HT-29 (cell line): ENCODE data around the gene ISM1. TPM values are rescaled to one million over a fixed set of nuclear protein-coding genes. Genes with fewer than 3 reads are reported as not detected.

Experiments
- DNase-seq: peaks from one replicate; pipeline ENCODE4 v3.0.0-alpha.2; 2015; ENCODE audit warnings: low spot score
- total RNA-seq: library from RNA; depleted of rRNA; stranded (reverse); fragments of >200 nt; shearing (Covaris generic); gene quantifications from 2 replicates; pipeline ENCODE4 v1.2.3, GENCODE V29; 2014

The ISM1 gene
- total RNA-seq, 1 experiment from 2014 or later = not detected

DNA sequence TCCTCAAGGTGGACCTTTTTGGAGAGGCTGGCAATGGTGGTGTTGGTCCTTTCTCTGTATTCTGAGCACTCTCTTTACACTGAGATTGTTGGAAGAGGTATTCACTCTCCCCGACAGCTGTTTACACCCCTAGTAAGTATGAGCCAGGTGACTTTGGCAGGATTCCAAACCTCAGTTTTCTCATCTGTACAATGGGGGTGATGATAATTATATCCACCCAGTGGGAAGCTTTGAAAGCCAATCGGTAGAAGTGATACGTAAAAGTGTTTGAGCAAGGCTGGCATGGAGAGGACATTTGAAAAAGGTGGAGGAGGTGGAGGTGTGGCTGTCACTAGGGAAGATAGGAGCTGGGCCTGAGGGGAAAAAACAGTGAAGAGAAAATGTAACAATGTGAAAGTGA lies 35.5 kb downstream of the ISM1 start:
- no peak for DNase-seq

DNA sequence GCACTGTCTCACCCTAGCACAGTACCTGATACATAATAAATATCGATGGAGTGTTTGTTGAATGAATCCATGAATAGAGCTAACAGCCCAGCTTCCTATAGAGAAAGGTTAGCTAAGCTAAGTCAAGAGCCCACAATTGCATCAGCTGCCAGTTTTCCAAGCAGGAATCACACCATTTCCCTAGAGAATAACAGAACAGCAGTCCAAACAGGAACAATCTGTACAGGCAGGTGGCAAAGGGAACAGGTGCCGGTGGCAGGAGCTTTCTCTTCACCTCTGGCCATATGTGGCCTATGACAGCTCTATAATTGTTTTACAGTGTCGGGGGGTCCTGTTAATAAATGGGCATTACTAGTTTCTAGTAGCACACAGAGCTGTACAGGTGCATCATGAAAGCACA lies 38.8 kb downstream of the ISM1 start:
- DNase-seq = no peak

GRCh38 chr20:13260650-13261279 lies 39.7 kb downstream of the ISM1 start:
- DNase-seq = no peak

GRCh38 chr20:13261460-13262301 lies 40.6 kb downstream of the ISM1 start:
- peak; percentile 75 for DNase-seq

DNA sequence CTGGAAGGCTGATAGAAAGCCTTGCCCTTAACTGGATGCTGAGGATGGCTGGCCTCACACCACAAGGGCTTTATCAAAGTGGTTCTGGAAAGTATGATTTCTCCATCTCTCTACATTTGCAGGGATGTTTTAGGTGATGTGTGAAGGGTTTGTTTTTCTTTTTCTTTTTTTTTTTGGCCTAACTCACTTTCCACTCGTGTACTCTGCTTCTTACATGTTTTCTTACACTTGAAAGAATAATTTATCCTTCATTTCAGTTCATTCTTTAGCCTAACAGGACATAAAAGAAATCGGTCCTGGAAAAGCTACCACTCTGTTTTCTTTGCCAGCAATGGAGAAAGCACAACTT lies 41.2 kb downstream of the ISM1 start:
- DNase-seq = no peak

DNA sequence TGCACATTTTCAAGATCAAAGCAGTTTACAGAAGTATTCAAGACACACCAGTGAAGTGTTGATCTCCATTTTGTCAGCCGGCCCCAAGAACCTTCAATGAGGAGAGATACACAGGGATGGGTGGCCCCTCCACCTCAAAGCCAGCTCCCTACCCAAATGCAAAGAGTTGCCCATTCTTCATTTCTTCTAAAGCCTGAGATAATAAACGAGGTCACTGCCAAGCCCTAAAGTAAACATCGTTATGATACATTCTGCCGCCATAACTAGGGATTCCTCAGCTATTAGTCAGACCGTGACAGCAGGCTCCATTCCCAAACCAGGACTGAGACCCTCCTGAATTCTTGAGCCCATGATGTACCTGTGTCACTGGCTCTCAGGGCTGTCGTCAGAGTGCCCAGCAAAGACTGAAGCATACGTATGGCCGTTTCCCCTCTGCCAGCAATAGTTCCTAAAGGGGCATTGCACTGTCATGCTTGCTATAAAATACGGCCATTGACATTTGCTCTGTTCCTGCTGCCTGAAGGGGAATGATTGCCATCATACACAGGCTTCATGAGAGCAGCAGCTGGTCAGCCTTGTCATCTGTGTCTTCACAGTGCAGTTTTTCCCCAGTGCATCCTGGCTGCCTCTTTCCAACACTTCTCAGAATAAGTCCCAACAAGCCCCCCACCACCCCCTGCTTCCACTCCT lies 41.7 kb downstream of the ISM1 start:
- peak; percentile 6 for DNase-seq

GRCh38 chr20:13263451-13263850 lies 42.4 kb downstream of the ISM1 start:
- no peak for DNase-seq

DNA sequence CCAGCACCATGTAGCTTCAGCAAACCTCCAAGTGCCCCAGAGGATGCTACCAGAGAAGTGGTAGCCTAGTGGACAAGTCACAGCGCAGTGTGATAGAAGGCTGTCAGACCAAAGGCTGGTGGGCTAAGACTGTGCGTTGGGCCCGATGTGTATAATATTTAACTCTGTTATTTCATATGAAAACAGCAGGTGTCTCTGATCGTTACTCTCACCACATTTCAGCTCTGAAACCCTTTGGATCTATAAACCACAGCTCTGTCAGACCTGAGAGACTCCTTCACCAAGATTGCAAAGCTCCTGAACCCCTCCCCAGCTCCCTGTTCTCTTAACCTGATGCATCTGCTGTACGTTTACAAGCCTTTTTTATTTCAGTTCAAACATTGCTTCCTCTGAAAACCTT lies 43.8 kb downstream of the ISM1 start:
- DNase-seq = no peak

DNA sequence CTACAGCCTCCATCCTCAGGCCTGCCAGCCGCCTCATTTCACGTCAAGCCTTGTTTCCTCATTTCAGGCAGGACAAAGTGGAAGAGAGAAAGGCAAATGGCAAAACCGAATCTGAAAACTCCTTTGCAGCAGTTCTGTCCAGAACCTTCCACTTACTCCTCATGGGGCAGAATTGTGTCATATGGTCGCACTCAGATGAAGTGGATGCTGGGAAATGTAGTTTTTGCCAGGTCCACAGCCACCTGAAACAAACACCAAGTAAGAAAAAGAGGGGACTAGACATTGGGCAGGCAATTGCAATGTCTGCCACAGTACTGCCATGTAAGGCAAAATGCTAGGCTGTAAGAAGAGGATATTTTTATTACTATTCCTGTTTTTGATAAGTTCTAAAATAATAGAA lies 44.9 kb downstream of the ISM1 start:
- DNase-seq = no peak

DNA sequence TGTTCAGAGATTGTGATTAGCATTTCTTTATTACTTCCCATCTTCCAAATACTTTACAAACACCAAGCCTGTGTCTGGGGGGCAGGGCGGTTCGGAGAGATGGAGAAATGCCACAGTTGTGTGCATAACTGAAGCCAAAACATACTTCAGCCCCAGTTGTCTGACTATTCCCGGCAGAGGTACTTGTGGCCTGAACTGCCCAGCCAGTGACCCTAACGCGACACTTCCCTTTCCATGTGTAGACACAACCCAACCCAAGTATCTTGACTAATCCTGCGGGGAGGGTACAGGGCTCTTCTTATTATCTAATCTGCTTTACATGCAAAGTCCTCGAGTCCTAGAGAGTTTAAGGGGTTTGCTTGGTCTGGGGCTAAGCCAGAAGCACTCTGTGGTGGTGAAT lies 46.2 kb downstream of the ISM1 start:
- no peak for DNase-seq

GRCh38 chr20:13268953-13269352 lies 47.9 kb downstream of the ISM1 start:
- no peak for DNase-seq

DNA sequence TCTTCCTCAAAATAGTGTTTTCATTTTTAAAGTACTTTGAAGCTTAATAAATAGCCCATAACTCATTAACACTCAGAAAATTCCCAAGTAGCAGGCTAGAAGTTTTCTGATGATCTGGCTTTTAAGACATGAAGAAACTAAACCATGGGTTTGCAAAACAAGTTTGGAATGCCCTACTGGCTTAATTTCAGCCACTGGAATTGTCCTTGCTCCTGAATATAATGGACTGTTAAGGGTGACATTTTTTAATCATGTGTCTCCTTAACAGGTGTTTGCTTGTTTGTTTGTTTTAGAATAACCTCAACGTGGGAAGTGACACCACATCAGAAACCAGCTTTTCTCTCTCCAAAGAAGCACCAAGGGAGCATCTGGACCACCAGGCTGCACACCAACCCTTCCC lies 49.1 kb downstream of the ISM1 start:
- DNase-seq = no peak

DNA sequence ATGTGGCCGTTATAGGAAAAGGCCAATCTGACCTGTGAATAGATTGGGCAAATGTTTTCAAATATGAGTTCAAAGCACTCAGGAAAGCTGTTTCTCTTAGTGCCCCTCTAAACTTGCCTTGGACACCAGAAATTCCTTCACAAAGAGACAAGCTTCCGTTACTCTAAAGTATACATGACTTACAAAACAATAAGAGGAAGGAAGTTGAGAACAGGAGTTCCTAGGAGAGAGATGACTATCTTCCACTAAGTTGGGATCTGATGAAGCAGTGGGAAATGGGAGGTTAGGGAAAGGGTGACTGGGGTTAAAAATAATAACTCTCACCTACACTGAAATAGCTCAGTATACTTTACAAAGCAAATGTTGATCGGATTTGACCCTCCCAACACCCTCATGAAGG lies 50.0 kb downstream of the ISM1 start:
- no peak for DNase-seq

DNA sequence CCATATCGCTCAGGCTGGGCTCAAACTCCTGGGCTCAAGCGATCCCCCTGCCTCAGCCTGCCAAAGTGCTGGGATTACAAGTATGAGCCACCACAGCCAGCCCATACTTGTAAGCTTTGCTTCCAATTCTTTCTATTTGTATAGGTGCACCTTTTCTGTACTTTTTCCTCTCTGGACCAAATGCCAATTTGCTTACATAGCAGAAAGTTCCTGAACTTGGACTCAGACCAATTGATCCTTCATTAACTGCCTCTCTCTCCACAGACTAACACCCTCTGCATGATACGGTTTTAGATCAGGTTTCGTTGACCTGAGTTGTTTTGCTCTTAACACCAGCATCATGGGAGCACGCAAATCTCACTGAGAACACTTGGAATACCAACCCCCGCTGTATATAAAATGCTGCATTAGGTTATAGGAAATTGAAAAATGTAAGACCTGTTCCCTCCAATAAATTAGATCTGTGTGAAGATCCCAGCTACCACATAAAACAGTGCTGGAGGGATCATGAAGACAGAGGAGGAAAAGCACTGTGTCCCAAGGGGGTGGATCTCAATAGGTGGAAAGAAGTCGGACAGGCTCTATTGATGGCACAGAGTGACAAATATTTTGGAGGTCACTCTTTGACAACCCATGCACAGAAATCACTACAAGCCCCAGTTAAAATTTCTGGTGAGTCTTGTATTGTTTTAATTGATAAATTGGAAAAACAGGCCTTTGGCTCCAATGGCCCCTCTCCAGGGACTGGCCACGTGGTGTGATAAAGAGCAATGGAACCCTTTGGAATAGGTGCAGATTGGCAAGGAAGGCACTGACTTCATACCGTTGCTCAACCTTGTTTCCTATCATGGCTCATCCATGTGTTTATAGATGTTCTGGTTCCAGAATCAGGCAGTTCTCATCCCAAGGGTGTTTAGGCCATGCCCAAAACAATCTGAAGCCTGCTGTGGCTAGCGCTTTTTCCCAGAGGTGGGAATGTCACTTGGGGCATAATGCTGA lies 51.2 kb downstream of the ISM1 start:
- DNase-seq = no peak

DNA sequence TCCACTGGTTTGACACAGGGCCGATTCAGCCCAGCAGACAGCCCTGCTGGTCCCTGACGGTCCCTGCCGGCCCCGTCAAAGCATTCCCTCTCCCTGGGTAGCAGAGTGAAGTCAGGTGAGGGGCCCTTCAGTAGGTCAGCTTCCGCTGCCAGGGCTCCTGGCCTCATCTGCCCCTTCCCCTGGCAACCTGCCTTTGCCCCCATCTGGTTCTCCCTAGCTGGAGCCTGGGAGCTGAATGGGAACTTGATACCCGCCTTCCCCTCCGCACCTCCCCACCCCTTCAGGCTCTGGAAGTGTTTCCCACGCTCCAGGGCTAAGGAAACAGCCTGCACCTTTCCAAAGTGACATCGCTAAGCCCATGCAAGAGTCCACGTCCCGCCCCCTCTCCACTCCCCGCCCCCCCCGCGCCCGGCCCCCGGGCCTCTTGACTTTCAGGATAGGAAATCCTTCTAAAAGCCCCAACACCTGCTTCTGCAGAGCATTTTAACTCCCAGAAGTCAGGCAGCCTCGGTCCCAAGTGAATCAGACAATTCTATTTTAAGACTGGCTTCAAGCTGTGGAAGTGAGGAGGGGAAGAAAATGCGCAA lies 53.3 kb downstream of the ISM1 start:
- DNase-seq = no peak

DNA sequence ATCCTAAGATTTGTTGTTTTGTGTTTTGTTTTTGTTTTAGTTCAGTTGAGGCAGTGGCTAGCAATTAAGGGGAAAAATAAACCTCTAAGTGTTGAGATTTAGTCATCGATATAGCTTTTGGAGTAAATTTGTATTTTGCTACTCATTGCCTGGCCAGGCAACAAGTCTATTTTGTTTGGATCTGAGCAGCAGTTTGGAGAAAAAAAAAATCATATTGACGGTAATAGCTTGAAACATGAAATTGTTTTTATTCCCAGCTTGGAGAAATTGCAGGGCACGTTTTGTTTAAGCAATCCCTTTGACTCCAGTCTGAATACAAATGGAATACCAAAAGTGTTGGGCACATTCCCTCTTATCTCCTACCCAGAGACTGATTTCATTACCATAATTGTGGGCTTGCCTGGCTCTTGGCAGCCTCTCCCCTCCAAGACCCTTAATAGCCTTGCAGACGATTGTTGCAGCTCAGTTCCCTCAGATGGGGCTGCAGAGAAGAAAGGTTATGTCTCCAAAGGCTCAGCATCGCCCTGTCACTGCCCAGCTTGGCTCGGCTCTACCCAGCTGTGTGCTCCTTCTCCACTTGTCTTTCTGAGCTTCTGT lies 56.0 kb downstream of the ISM1 start:
- DNase-seq = no peak

DNA sequence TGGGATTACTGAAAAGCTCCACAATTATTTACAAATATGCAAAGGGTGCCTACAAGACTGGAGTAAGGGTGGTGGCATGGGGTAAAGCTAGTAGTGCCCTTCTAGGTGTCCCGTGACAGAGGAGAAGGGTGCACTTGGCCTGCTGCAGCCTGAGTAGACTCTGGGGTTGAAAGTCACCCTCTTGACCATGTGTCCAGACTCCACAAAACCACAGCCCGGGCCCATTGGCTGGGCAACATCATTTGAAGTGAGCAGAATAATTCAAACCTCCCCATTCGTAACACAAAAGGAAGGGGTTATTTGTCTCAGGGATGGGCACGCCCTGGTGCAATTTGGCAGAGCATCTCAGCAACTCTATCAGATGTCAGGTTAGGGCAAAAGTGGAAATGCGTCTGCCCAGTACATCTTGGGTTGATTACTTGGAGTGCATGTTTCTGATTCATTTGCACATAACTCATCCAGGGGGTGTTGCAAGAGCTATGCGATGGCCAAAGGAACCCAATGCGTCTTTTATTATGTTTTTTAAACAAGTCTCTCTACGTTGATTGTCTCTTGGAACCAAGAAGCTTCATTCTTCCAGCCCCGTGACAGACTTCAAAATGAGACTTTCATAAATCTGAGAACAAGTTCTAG lies 56.7 kb downstream of the ISM1 start:
- DNase-seq = no peak

DNA sequence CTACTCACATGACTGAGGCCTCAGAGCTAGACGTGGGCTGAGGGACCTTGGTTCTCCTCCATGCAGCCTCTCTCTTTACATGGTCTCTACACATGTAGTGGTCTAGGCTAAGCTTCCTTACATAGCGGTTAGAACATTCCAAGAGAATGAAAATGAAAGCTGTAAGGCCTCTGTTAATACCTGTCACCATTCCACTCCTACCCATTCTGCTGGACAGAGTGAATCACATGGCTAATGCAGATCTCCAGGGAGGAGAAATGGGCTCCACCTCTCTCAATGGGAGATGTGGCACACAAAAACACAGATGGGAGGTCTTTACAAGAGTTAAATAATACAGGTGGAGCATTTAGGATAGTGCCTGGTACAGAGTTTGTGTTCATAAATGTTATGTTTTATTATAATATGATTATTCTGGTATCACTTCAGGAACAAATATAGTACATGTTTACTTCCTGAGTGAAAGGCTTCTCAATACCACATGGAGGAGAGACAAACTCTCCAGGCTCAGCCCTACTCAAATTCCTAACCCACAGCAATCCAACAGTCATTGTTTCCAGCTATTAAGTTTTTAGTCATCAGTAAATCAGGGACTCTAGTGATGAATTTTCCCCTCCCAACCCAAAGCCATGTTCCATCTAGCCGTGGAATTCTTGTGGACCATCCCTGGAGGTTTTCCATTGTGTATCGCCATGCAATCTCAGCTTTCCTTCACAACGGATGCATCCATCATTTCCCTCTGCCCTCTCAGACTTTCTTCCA lies 57.9 kb downstream of the ISM1 start:
- no peak for DNase-seq

GRCh38 chr20:13280609-13281324 lies 59.7 kb downstream of the ISM1 start:
- DNase-seq = no peak
